Effector memory CD8-positive, alpha-beta T cell (primary cell): ENCODE results near the gene RND3.

Source experiments
- ATAC-seq: fragments of 150-1000 bp; cut with Tn5 transposase; replicated peaks from 2 replicates; pipeline ENCODE4 v1.10.0; 2021; ENCODE audit warnings: mild to moderate bottlenecking, moderate library complexity
- DNase-seq, 3 experiments: peaks; one replicate each; pipeline ENCODE4 v3.0.0; 2021
- H3K27ac Mint-ChIP-seq, 2 donors: one replicate each; pipeline ENCODE4 v1.8.0; 2022; ENCODE audit warnings: mild to moderate bottlenecking in 2 of 2, mixed read lengths in 2 of 2, moderate library complexity in 2 of 2
- H3K27me3 Mint-ChIP-seq, 2 donors: one replicate each; pipeline ENCODE4 v1.8.0; 2022; ENCODE audit warnings: mixed read lengths in 2 of 2
- H3K36me3 Mint-ChIP-seq: one replicate; pipeline ENCODE4 v1.8.0; 2022; ENCODE audit warnings: mild to moderate bottlenecking, moderate library complexity, mixed read lengths; ENCODE audit not compliant: insufficient read depth
- H3K4me1 Mint-ChIP-seq, 2 donors: one replicate each; pipeline ENCODE4 v1.8.0; 2022; ENCODE audit warnings: low read depth in 2 of 2, mixed read lengths in 2 of 2
- H3K4me3 Mint-ChIP-seq, 2 donors: one replicate each; pipeline ENCODE4 v1.8.0; 2022; ENCODE audit warnings: mild to moderate bottlenecking in 2 of 2, mixed read lengths in 2 of 2, moderate library complexity in 2 of 2
- H3K9me3 Mint-ChIP-seq, 2 donors: one replicate each; pipeline ENCODE4 v1.8.0; 2022; ENCODE audit warnings: mixed read lengths in 2 of 2

RND3 gene

DNA sequence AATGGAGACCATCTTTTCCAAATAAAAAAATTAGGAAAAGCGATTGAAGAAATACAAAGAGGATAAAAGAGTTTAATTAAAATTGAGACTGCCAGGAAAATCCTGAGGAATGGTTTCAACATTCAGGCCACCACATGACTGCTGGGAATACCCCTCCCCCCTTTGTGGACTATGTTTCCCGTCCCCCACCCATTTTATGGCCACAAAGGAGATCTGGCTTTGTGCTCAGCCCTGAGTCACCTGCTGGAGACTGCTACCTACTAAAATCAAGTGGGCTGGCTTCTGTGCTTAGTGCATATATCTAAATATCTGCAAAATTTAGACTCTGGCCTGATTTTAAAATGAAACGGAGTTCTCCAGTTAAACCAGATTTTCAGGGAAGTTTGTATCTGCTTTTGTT is 10.1 kb downstream of the RND3 start:
- H3K4me3 Mint-ChIP-seq = no peak overlapping the region
- no peaks in the 10 kb centered on the region for H3K4me1 Mint-ChIP-seq

DNA sequence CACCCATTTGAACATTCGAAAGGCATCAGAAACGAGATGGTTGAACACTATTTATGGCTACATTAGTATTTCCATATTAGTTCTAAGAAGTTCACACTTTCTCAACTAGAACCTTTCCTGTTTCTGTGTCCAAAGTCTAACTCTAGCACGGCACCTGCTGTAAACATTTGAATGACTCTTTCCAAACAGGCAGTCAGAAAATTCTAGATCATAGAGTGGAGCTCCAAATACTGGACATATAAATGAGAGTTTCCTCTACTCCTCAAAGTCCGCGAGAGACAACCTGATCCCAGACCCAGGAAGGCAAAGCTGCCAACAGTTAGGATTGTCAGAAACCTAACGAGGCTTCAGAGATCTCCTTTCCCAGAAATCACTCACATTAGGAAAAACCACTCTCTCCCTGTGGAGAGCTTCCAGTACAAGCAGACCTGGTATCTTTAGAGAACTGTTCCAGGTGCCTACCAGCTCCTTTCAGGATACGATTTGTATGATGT is 10.6 kb downstream of the RND3 start:
- no peaks in the 10 kb centered on the region for H3K4me1 Mint-ChIP-seq
- H3K27ac Mint-ChIP-seq = no peak overlapping the region
- peaks cover 0 to 4% of the 10 kb centered on the region in 2 donors for H3K9me3 Mint-ChIP-seq
- ATAC-seq (no peak), DNase-seq (no peak)
- H3K36me3 Mint-ChIP-seq = no peaks in the 10 kb centered on the region
- no peaks in the 10 kb centered on the region for H3K27me3 Mint-ChIP-seq
- H3K4me3 Mint-ChIP-seq = no peak overlapping the region

More for the DNA sequence above, 10.1 kb downstream of the RND3 start:
- Mint-ChIP-seq H3K27ac (no peak overlapping the region), H3K9me3 (peaks cover 0 to 4% of the 10 kb centered on the region in 2 donors), H3K27me3 (no peaks in the 10 kb centered on the region), H3K36me3 (no peaks in the 10 kb centered on the region)
- DNase-seq (no peak), ATAC-seq (no peak)

DNA sequence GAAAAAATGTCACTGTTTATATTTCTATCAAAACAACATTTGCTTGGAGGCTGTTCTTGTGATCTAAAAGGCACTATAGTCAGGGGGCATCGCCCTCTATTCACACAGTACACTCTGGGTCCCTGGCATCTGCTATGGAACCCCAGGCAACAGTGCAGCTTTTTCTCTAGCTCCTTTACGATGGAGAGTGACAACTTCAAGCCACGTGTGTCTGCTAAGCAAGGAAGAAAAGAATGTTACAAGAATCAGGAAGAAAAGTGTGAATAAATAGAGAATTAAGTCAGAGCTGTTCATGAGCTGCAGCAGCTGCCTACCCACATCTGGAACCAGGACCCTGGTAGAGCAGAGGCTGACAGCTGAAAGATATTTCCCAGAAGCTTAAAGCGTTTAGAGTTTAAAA is 11.2 kb downstream of the RND3 start:
- Mint-ChIP-seq H3K27ac (no peak overlapping the region), H3K36me3 (no peaks in the 10 kb centered on the region), H3K27me3 (no peaks in the 10 kb centered on the region), H3K4me3 (no peak overlapping the region), H3K9me3 (peaks cover 0 to 4% of the 10 kb centered on the region in 2 donors), H3K4me1 (no peaks in the 10 kb centered on the region)
- DNase-seq (no peak), ATAC-seq (no peak)

DNA sequence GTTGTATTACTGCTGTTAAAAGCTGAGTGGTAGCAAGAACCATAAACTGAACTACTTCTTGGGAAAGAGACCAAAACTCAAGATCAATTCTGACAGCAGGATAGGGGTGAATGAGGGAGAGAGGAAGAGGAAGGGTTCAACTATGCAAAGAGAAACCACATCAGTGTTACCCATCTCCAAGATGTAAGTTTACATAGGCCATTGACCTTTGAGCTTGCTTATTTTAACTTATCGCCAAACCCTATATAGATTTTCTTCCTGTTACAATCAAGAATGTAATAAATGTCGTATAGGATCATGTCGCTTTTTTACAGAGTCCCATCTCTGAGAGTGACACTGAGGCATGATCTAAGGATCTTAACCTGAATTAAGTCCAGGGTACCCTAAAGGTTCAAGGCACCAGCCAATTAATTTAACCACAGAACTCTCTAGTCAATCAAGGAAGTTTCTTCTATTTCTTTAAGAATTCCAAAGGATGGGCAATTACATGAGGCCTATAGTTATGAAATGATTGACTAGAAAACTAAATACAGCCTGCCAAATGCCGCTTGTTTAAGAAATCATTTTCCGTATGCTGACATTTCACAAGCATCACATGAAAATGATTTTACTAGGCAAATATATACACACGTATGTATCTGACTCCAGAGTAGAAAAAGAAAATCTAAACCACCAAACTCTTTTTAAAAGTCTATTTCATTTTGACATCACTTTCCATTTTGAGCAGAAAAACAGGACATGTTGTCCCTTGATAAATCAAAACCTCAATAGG is 11.8 kb downstream of the RND3 start:
- DNase-seq = no peak
- no peak overlapping the region for H3K27ac Mint-ChIP-seq
- H3K4me3 Mint-ChIP-seq = no peak overlapping the region
- H3K36me3 Mint-ChIP-seq = no peaks in the 10 kb centered on the region
- peaks cover 0 to 4% of the 10 kb centered on the region in 2 donors for H3K9me3 Mint-ChIP-seq
- no peaks in the 10 kb centered on the region for H3K27me3 Mint-ChIP-seq
- no peaks in the 10 kb centered on the region for H3K4me1 Mint-ChIP-seq
- no peak for ATAC-seq

DNA sequence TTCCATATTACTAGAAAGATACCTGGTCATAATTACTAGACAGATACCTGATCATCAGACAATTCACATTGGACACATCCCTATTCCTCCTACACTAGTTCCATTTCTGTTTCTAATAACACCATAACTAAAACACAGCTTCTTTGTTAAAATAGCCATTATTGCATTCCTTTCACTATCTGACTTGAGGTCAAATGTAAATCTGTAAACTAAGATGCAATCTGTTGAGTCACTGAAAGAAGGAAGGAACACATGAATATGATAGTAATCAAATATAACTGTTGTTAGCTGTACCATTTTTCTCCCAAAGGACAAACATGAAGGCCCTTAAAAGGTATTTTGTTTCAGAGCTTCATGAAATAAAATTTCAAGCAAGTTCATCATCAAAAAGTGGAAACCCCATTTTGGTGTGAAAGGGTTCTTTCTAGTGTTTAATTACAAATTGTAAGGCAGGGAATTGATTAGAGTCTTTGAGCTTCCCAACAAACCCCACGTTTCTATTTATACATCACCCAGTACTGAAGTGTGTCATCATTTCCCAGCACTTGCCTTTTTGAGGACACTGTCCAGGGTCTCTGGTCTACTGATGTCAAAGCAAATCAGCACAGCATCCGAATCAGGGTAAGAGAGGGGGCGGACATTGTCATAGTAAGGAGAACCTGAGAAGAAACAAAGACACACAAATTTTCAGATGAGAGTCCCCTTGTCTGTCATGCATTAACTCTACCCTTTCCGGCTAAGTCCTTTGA is 13.0 kb downstream of the RND3 start:
- no peaks in the 10 kb centered on the region for H3K4me1 Mint-ChIP-seq
- no peak overlapping the region for H3K4me3 Mint-ChIP-seq
- H3K9me3 Mint-ChIP-seq = peaks cover 0 to 6% of the 10 kb centered on the region in 2 donors
- DNase-seq (no peak), ATAC-seq (no peak)
- no peaks in the 10 kb centered on the region for H3K36me3 Mint-ChIP-seq
- H3K27me3 Mint-ChIP-seq = no peaks in the 10 kb centered on the region
- H3K27ac Mint-ChIP-seq = no peak overlapping the region

DNA sequence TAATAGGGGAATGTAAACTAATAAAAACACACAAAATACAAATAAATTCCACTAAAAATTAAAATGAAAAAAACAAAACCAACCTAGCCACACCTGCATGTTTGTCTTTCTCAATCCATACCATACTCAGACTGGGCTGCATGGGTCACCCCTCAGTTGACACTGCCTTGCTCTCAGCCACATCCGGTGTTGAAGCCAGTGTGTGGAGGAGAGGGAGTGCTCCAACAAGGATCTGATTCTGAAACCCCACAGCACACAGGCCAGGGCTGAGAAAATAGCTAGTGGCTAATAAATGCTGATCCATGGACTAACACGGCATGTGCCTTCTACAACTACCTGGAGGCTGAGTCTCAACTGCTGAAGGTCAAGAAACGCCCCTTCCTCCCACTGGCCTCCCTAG is 13.7 kb downstream of the RND3 start:
- Mint-ChIP-seq H3K4me1 (no peaks in the 10 kb centered on the region), H3K4me3 (no peak overlapping the region), H3K27ac (no peak overlapping the region), H3K36me3 (no peaks in the 10 kb centered on the region), H3K9me3 (peaks cover 0 to 6% of the 10 kb centered on the region in 2 donors), H3K27me3 (no peaks in the 10 kb centered on the region)
- no peak for ATAC-seq
- no peak for DNase-seq

DNA sequence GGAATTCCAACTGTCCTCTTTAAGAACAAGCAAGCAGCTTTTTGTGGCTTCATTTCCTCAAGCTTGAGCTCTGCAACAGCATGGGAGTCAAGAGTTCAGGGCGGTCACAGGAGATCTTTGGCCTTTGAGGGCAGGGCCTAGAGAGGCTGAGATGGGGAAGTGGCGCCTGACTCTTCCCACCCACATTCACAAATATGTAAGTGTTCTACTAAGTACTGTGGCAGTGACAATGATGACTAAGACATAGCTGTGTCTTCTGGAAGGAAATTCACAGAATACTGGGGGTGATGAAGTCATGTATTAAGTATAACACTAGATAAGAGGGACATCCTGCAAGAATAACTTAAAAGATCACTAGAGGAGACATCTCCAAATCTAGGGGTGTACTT is 15.0 kb downstream of the RND3 start:
- ATAC-seq (no peak), DNase-seq (no peak)
- H3K4me3 Mint-ChIP-seq = no peak overlapping the region
- no peaks in the 10 kb centered on the region for H3K27me3 Mint-ChIP-seq
- H3K36me3 Mint-ChIP-seq = no peaks in the 10 kb centered on the region
- H3K27ac Mint-ChIP-seq = no peak overlapping the region
- peaks cover 0 to 6% of the 10 kb centered on the region in 2 donors for H3K9me3 Mint-ChIP-seq
- no peaks in the 10 kb centered on the region for H3K4me1 Mint-ChIP-seq

DNA sequence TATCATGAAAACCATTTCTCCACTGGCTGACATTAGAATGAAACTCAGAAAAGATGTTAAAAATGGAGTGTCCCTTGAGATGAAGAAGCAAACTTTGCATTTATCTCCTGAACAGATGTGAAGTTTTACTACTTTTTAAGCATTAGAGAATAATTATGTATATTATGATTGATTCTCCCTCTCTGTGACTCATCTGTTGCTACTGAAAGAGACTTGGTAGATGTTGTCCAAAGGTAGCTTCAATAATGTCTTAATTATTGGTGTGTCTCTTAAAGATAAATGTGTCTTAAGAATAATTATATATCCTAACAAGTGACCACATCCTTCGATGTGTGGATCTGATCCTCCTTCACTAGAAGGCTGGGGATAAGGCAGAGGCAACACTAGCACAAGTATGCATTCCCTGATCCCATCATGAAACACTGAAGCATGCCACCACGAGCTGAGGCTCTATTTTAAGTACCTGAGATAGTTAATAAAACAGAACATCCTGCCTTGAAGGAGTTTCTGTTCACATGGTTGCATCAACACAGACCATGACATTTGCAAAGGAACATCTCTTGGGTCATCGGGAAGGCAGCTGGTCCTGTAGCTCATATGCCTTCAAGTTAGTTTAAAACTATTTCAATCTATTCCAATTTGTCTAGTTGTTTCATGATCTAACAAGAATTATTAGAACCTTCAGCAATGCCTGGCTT is 15.5 kb downstream of the RND3 start:
- Mint-ChIP-seq H3K27me3 (no peaks in the 10 kb centered on the region), H3K27ac (no peak overlapping the region), H3K4me3 (no peak overlapping the region), H3K4me1 (no peaks in the 10 kb centered on the region), H3K36me3 (no peaks in the 10 kb centered on the region), H3K9me3 (peaks cover 0 to 6% of the 10 kb centered on the region in 2 donors)
- DNase-seq (no peak), ATAC-seq (no peak)

DNA sequence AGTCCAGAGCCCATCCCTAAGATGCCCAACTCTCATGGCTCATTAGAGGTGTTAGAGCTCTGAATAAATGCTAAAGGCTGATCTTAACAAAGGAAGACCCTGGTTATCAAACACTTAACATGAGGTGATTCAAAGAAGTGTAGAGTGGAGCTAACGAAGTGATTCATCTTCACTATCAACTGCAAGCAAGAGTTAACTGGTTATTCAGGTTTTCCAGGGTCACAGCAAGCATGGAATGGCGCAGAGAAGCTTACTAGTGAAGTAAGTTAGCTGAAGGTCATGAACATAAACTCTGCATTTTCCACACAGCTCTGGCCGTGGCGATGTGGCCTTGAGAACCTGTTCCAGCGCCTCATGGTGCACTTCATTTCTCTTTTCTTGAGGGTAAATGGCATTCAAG is 17.0 kb downstream of the RND3 start:
- ATAC-seq (no peak), DNase-seq (no peak)
- H3K36me3 Mint-ChIP-seq = no peaks in the 10 kb centered on the region
- H3K4me1 Mint-ChIP-seq = no peaks in the 10 kb centered on the region
- H3K27ac Mint-ChIP-seq = no peak overlapping the region
- H3K4me3 Mint-ChIP-seq = no peak overlapping the region
- no peaks in the 10 kb centered on the region for H3K27me3 Mint-ChIP-seq
- peaks cover 0 to 6% of the 10 kb centered on the region in 2 donors for H3K9me3 Mint-ChIP-seq

DNA sequence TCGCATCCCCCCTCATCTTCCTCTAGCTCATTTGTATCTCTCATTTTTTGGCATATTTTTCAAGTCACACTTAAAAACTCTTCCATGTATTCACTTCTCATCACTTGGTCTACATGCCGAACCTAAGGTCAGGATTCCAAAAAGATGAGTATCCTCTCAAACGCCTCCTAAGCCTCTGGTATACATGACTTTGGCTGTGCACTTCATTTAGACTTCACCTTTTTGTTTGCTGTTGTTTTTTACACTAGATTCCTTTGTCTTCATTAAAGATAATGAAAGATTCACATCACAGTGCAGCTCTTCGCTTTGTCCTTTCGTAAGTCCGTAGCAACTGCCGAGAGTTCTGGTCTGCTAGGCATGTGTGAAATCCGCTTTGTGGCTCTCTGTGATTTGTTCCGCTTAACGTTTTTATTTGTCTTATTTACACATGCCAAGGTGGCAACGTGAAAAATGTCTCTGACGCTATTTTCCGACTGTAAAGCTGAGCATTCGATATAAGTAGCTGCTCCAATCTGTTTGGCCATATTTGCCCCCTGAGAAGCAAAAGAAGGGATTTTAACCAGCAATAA is 17.7 kb downstream of the RND3 start:
- Mint-ChIP-seq H3K36me3 (no peaks in the 10 kb centered on the region), H3K27ac (no peak overlapping the region), H3K4me1 (no peaks in the 10 kb centered on the region), H3K9me3 (peaks cover 0 to 6% of the 10 kb centered on the region in 2 donors), H3K27me3 (no peaks in the 10 kb centered on the region), H3K4me3 (no peak overlapping the region)
- ATAC-seq (no peak), DNase-seq (no peak)

DNA sequence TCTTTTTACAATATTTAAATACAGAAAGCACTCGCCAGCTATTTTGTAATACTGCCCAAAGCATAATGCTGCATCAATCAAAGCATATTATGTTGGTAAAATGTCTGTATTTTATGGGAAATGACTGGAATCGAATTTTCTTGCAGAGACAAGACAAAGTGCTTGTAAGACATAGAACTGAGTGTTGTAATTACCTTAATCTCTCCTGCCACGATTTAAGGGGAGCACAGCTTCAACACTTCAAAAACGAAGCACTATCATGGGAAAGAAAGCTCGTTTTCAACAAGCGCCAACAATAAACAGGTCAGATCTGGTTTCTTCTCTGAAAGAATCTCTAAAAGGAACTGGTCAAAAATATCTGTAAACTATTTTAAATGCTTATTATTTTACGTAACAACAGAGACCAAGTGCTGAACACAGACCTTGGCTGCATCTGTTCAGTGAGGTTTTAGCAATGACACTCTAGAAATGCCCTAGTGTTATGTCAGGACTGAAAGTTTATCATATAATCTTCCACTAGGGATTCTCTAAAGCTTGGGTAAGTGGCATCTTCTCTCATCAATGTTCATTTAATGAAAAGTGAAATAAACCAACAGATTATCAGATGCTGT is 19.0 kb downstream of the RND3 start:
- no peak overlapping the region for H3K27ac Mint-ChIP-seq
- H3K9me3 Mint-ChIP-seq = peaks cover 0 to 2% of the 10 kb centered on the region in 2 donors
- H3K4me3 Mint-ChIP-seq = no peak overlapping the region
- DNase-seq (no peak), ATAC-seq (no peak)
- no peaks in the 10 kb centered on the region for H3K27me3 Mint-ChIP-seq
- no peaks in the 10 kb centered on the region for H3K36me3 Mint-ChIP-seq
- H3K4me1 Mint-ChIP-seq = no peaks in the 10 kb centered on the region

DNA sequence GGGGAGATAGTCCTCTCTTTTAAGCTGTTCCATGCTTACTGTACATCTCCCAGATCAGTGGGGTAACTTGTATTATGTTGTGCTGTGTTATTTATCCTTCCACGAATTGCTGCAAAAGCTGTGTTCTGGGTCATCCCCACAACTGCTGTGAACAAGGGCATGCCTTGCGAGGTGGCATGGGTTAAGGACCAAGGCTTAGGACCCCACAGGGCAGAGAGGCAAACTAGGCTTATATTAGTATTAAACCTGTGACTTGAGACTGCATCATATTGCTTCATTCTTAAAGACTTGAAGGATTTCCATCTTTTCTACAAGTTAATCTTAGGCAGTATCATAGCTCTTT is 19.9 kb downstream of the RND3 start:
- DNase-seq (no peak), ATAC-seq (no peak)
- Mint-ChIP-seq H3K9me3 (peaks cover 0 to 2% of the 10 kb centered on the region in 2 donors), H3K36me3 (no peaks in the 10 kb centered on the region), H3K27me3 (no peaks in the 10 kb centered on the region), H3K4me1 (no peaks in the 10 kb centered on the region), H3K4me3 (no peak overlapping the region), H3K27ac (no peak overlapping the region)
